K562 (cell line): ENCODE measurements around the gene ZNF626. TPM values are rescaled to one million over a fixed set of nuclear protein-coding genes. Genes with fewer than 3 reads are reported as not detected.

Experiments
- CBX8 ChIP-seq: fragments of 200-600 bp; sonication (generic); IDR thresholded peaks from 2 replicates; pipeline ENCODE4 v1.6.1; 2012; ENCODE audit warnings: borderline replicate concordance, mixed run types, low read depth, mild to moderate bottlenecking, moderate library complexity, mixed read lengths, low read length, control low read depth, inconsistent platforms; ENCODE audit not compliant: poor library complexity, severe bottlenecking; ENCODE audit errors: extremely low read depth
- COPS2 ChIP-seq: fragments of 450-650 bp; conservative IDR thresholded peaks from 2 replicates; pipeline ENCODE4 v1.6.1; 2016; ENCODE audit warnings: mild to moderate bottlenecking, moderate library complexity
- HDAC2 ChIP-seq: fragments of 450-650 bp; IDR thresholded peaks from 2 replicates; pipeline ENCODE4 v1.6.1; 2016; ENCODE audit warnings: mild to moderate bottlenecking
- HNRNPK ChIP-seq: fragments of 200-400 bp; formaldehyde crosslinking; IDR thresholded peaks from one replicate; pipeline ENCODE4 v1.6.1; 2018; ENCODE audit warnings: mild to moderate bottlenecking, low read depth, low read length; ENCODE audit not compliant: poor library complexity, severe bottlenecking
- HNRNPL ChIP-seq: fragments of 200-400 bp; formaldehyde crosslinking; IDR thresholded peaks from 2 replicates; pipeline ENCODE4 v1.6.1; 2017; ENCODE audit warnings: low read depth, mild to moderate bottlenecking, low read length
- IFI16 ChIP-seq: fragments of 250-450 bp; sonication (Bioruptor Pico); IDR thresholded peaks from 2 replicates; pipeline ENCODE4 v2.1.2; 2022; ENCODE audit warnings: mild to moderate bottlenecking, inconsistent platforms
- MBD2 ChIP-seq: sonication (generic); IDR thresholded peaks from 2 replicates; pipeline ENCODE4 v1.6.1; 2016; ENCODE audit warnings: low read depth, borderline replicate concordance
- MTA1 ChIP-seq: fragments of 450-650 bp; IDR thresholded peaks from 2 replicates; pipeline ENCODE4 v1.6.1; 2017; ENCODE audit warnings: borderline replicate concordance
- NCOA6 ChIP-seq: fragments of 450-650 bp; IDR thresholded peaks from 2 replicates; pipeline ENCODE4 v1.6.1; 2017; ENCODE audit warnings: mild to moderate bottlenecking
- PHF8 ChIP-seq: fragments of 200-600 bp; sonication (generic); IDR thresholded peaks from 2 replicates; pipeline ENCODE4 v1.6.1; 2012; ENCODE audit warnings: mixed run types, mild to moderate bottlenecking, inconsistent platforms, low read length, moderate library complexity, borderline replicate concordance
- SLC30A9 ChIP-seq: fragments of 250-450 bp; sonication (Bioruptor Pico); IDR thresholded peaks from 2 replicates; pipeline ENCODE4 v1.8.0; 2022; ENCODE audit warnings: mild to moderate bottlenecking, moderate library complexity
- SMAD4 ChIP-seq: fragments of 250-450 bp; sonication (Bioruptor Pico); conservative IDR thresholded peaks from 2 replicates; pipeline ENCODE4 v1.8.0; 2021; ENCODE audit warnings: inconsistent platforms, mild to moderate bottlenecking, moderate library complexity
- XRCC5 ChIP-seq: fragments of 200-400 bp; formaldehyde crosslinking; IDR thresholded peaks from 2 replicates; pipeline ENCODE4 v1.6.1; 2017; ENCODE audit warnings: low read depth, mild to moderate bottlenecking, low read length
- ZNF232 ChIP-seq: sonication (generic); formaldehyde crosslinking; IDR thresholded peaks from 2 replicates; pipeline ENCODE4 v1.8.0; 2022; ENCODE audit warnings: mild to moderate bottlenecking, missing genetic modification reagents
- ZNF445 ChIP-seq: fragments of 250-450 bp; sonication (Bioruptor Pico); IDR thresholded peaks from 2 replicates; pipeline ENCODE4 v1.4.0; 2020; ENCODE audit warnings: low read depth, mild to moderate bottlenecking, moderate library complexity
- ZNF717 ChIP-seq: fragments of 250-450 bp; sonication (Bioruptor Pico); IDR thresholded peaks from 2 replicates; pipeline ENCODE4 v1.5.0; 2021
- polyA plus RNA-seq, 8 experiments: library from polyadenylated mRNA; depleted of rRNA in 4 of 8; stranded (reverse) in 5 of 8; unstranded in 3 of 8; fragments of >200 nt; fragmentation: Nextera tagmentation in 2 of 8; fragmentation: Illumina TruSeq in 1 of 8; extraction: Ambion mirVana in 2 of 8; extraction: Trizol in 1 of 8; gene quantifications; 2 replicates each; pipeline versions ENCODE4 v1.2.1 to v1.2.3, GENCODE V29; 2011 to 2014; ENCODE audit warnings: inconsistent platforms in 1 of 8, missing spikeins in 1 of 8
- total RNA-seq, 7 experiments: library from RNA; depleted of rRNA in 6 of 7; stranded (reverse); fragments of >200 nt in 6 of 7; fragmentation: Illumina TruSeq in 2 of 7; extraction: Trizol in 2 of 7; gene quantifications; 2 replicates each; pipeline versions ENCODE4 v1.2.1 to v1.2.3, GENCODE V29; 2011 to 2021; ENCODE audit warnings: low replicate concordance in 1 of 7
- TF ChIP-seq, protein P1 (sequence below), 2 experiments: IDR thresholded peaks in 1 of 2; conservative IDR thresholded peaks in 1 of 2; 2 replicates each; pipeline ENCODE4 v1.6.1; 2016; ENCODE audit warnings: low read depth in 2 of 2, mild to moderate bottlenecking in 1 of 2, missing compliant biosample characterization in 1 of 2, missing genetic modification characterization in 1 of 2, moderate library complexity in 1 of 2
- TF ChIP-seq, protein P2 (sequence below): fragments of 250-450 bp; sonication (Bioruptor Pico); IDR thresholded peaks from 2 replicates; pipeline ENCODE4 v1.5.0; 2020; ENCODE audit warnings: mild to moderate bottlenecking, borderline replicate concordance
- TF ChIP-seq, protein P3 (sequence below): IDR thresholded peaks from 2 replicates; pipeline ENCODE4 v1.6.1; 2014; ENCODE audit warnings: antibody characterized with exemption
- TF ChIP-seq, protein P4 (sequence below): fragments of 250-450 bp; sonication (Bioruptor Pico); IDR thresholded peaks from 2 replicates; pipeline ENCODE4 v1.8.0; 2021; ENCODE audit warnings: moderate library complexity, mild to moderate bottlenecking, inconsistent platforms
- TF ChIP-seq, protein P5 (sequence below): conservative IDR thresholded peaks from 2 replicates; pipeline ENCODE4 v1.6.1; 2011; ENCODE audit warnings: low read depth, mild to moderate bottlenecking, low read length; ENCODE audit not compliant: control insufficient read depth

Gene ZNF626
- total and polyA plus RNA-seq, 9 of the 15 experiments (the other 6 are each of a cell fraction or from before 2014, with no cell fraction given), result 1.6 to 7.7 (median 4.1) TPM

DNA sequence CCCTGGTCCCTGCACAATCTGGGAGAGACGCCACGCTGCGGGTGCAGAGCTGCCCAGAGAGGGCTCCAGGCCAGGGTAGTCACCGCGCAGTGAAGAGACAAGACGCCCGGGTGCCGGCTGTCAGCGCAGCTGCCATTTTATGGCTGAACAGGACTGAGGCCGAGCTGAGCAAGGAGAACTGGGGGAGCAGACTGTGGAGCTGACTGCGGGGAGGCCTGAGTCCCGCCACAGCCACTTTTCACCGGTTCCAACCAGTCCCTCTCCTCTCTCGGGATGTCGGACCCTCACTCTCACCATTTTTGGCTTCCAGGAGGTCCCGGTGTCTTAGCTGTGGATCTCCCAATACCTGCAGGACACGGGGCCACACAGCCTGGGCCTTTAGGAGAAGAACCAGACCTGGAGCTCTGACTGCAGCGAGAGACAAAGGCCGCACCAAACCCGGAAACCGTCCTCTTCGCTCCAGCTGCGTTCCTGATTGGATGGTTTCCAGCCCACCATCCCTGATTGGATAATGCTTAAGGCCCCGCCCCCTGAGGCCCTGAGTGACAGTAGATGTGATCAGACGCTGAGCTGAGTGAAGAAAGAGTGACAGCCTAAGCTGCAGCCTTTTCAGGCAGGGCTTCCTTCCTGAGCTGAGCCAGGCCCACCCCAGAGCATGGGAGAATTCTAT, at the start of gene ZNF626 (continued):
- TF ChIP-seq, protein P1, sequence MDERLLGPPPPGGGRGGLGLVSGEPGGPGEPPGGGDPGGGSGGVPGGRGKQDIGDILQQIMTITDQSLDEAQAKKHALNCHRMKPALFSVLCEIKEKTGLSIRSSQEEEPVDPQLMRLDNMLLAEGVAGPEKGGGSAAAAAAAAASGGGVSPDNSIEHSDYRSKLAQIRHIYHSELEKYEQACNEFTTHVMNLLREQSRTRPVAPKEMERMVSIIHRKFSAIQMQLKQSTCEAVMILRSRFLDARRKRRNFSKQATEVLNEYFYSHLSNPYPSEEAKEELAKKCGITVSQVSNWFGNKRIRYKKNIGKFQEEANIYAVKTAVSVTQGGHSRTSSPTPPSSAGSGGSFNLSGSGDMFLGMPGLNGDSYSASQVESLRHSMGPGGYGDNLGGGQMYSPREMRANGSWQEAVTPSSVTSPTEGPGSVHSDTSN (CRISPR knock-in tag; IDR thresholded peaks at IDR 0.05; ENCODE audit: low read depth), result peak; percentile 87
- TF ChIP-seq, protein P1 (tag; conservative IDR thresholded peaks at IDR 0.05; ENCODE audit: low read depth), result peak; percentile 96
- TF ChIP-seq ZNF717 (no peak), MTA1 (no peak), NCOA6 (no peak), ZNF445 (no peak), MBD2 (peak; percentile 93), HNRNPL (no peak), ZNF232 (CRISPR knock-in tag) (no peak), CBX8 (no peak), HNRNPK (no peak), HDAC2 (no peak), PHF8 (peak; percentile 78), COPS2 (no peak), IFI16 (no peak), XRCC5 (no peak), SMAD4 (CRISPR knock-in tag) (no peak), SLC30A9 (no peak)
- TF ChIP-seq, protein P2, sequence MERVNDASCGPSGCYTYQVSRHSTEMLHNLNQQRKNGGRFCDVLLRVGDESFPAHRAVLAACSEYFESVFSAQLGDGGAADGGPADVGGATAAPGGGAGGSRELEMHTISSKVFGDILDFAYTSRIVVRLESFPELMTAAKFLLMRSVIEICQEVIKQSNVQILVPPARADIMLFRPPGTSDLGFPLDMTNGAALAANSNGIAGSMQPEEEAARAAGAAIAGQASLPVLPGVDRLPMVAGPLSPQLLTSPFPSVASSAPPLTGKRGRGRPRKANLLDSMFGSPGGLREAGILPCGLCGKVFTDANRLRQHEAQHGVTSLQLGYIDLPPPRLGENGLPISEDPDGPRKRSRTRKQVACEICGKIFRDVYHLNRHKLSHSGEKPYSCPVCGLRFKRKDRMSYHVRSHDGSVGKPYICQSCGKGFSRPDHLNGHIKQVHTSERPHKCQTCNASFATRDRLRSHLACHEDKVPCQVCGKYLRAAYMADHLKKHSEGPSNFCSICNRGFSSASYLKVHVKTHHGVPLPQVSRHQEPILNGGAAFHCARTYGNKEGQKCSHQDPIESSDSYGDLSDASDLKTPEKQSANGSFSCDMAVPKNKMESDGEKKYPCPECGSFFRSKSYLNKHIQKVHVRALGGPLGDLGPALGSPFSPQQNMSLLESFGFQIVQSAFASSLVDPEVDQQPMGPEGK (CRISPR knock-in tag), result no peak
- TF ChIP-seq, protein P3, sequence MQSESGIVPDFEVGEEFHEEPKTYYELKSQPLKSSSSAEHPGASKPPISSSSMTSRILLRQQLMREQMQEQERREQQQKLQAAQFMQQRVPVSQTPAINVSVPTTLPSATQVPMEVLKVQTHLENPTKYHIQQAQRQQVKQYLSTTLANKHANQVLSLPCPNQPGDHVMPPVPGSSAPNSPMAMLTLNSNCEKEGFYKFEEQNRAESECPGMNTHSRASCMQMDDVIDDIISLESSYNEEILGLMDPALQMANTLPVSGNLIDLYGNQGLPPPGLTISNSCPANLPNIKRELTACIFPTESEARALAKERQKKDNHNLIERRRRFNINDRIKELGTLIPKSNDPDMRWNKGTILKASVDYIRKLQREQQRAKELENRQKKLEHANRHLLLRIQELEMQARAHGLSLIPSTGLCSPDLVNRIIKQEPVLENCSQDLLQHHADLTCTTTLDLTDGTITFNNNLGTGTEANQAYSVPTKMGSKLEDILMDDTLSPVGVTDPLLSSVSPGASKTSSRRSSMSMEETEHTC, result no peak
- TF ChIP-seq, protein P4, sequence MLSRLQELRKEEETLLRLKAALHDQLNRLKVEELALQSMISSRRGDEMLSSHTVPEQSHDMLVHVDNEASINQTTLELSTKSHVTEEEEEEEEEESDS (CRISPR knock-in tag), result no peak
- TF ChIP-seq, protein P5, sequence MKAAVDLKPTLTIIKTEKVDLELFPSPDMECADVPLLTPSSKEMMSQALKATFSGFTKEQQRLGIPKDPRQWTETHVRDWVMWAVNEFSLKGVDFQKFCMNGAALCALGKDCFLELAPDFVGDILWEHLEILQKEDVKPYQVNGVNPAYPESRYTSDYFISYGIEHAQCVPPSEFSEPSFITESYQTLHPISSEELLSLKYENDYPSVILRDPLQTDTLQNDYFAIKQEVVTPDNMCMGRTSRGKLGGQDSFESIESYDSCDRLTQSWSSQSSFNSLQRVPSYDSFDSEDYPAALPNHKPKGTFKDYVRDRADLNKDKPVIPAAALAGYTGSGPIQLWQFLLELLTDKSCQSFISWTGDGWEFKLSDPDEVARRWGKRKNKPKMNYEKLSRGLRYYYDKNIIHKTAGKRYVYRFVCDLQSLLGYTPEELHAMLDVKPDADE, result no peak
